ENCODE data around the gene RFPL1.
A peak's percentile ranks its signal among the peaks of the same experiment; 100 is the strongest.

RFPL1 gene

GRCh38 chr22:29469755-29470154 lies 31.4 kb downstream of the RFPL1 start:
- Histone ChIP-seq H3K9me3 (ENCODE audit: severe bottlenecking) (no peaks in the 10 kb centered on the region), H3K4me3 (ENCODE audit: low read depth, low read length) (no peak overlapping the region), H3K27me3 (ENCODE audit: insufficient read depth, low read depth, severe bottlenecking) (no peaks in the 10 kb centered on the region), H3K27ac (no peak overlapping the region), H3K36me3 (no peaks in the 10 kb centered on the region)
- no peak for TF ChIP-seq CTCF (IDR thresholded peaks at IDR 0.05; ENCODE audit: low read depth, low read length)
- no peak for DNase-seq

GRCh38 chr22:29470159-29470855 lies 31.9 kb downstream of the RFPL1 start:
- Histone ChIP-seq H3K27ac (no peak overlapping the region), H3K27me3 (ENCODE audit: insufficient read depth, low read depth, severe bottlenecking) (no peaks in the 10 kb centered on the region), H3K4me3 (ENCODE audit: low read depth, low read length) (no peak overlapping the region), H3K36me3 (no peaks in the 10 kb centered on the region), H3K9me3 (ENCODE audit: severe bottlenecking) (no peaks in the 10 kb centered on the region)
- peak; percentile 72 for TF ChIP-seq CTCF (IDR thresholded peaks at IDR 0.05; ENCODE audit: low read depth, low read length)
- DNase-seq, result no peak

- Histone ChIP-seq H3K36me3 (no peaks in the 10 kb centered on the region), H3K27me3 (ENCODE audit: insufficient read depth, low read depth, severe bottlenecking) (no peaks in the 10 kb centered on the region), H3K27ac (no peak overlapping the region), H3K9me3 (ENCODE audit: severe bottlenecking) (no peaks in the 10 kb centered on the region), H3K4me3 (ENCODE audit: low read depth, low read length) (no peak overlapping the region)
- no peak for DNase-seq
- TF ChIP-seq CTCF (IDR thresholded peaks at IDR 0.05; ENCODE audit: low read depth, low read length), result no peak
Observed at GRCh38 chr22:29473001-29473400, 34.6 kb downstream of the RFPL1 start.

GRCh38 chr22:29475550-29475949 lies 37.2 kb downstream of the RFPL1 start:
- no peaks in the 10 kb centered on the region for H3K36me3 ChIP-seq
- TF ChIP-seq CTCF (IDR thresholded peaks at IDR 0.05; ENCODE audit: low read depth, low read length), result no peak
- H3K9me3 ChIP-seq (ENCODE audit: severe bottlenecking), result no peaks in the 10 kb centered on the region
- no peak overlapping the region for H3K4me3 ChIP-seq (ENCODE audit: low read depth, low read length)
- DNase-seq, result peak; percentile 66
- H3K27me3 ChIP-seq (ENCODE audit: insufficient read depth, low read depth, severe bottlenecking), result no peaks in the 10 kb centered on the region
- H3K27ac ChIP-seq, result 0 out of 2 replicates have a peak overlapping the region, but pooled peaks have one; percentile 39

- Histone ChIP-seq H3K4me3 (ENCODE audit: low read depth, low read length) (no peak overlapping the region), H3K9me3 (ENCODE audit: severe bottlenecking) (no peaks in the 10 kb centered on the region), H3K27ac (no peak overlapping the region), H3K36me3 (no peaks in the 10 kb centered on the region), H3K27me3 (ENCODE audit: insufficient read depth, low read depth, severe bottlenecking) (no peaks in the 10 kb centered on the region)
- no peak for TF ChIP-seq CTCF (IDR thresholded peaks at IDR 0.05; ENCODE audit: low read depth, low read length)
- no peak for DNase-seq
Observed at GRCh38 chr22:29476116-29476515, 37.7 kb downstream of the RFPL1 start.

Measured in WERI-Rb-1 (cell line).